GM12878 (cell line): ENCODE results near the gene TRPV6. TPM values are rescaled to one million over a fixed set of nuclear protein-coding genes. Genes with fewer than 3 reads are reported as not detected.
A peak's percentile ranks its signal among the peaks of the same experiment; 100 is the strongest.

Experiments used
- ATAC-seq: fragments of 200-7000 bp; cut with Tn5 transposase; 3 replicates; pipeline ENCODE4 v1.9.1; 2020; ENCODE audit warnings: mild to moderate bottlenecking, moderate library complexity
- BruUV-seq: library from RNA; stranded (reverse); fragments of 400-500 nt; replicated peaks from 2 replicates; lab custom pipeline; 2021; lab: Mats Ljungman, UMichigan
- CTCF ChIA-PET: fragments of 300-600 bp; sonication (Branson Sonifier 250); formaldehyde crosslinking; extraction: SDS; loops from one replicate; lab custom pipeline; 2021; ENCODE audit warnings: inconsistent platforms; lab: Yijun Ruan, JAX
- POLR2A ChIA-PET: fragments of 350-600 bp; formaldehyde crosslinking; extraction: SDS; loops from one replicate; lab custom pipeline; 2021; ENCODE audit warnings: inconsistent platforms; lab: Charles Lee
- RAD21 ChIA-PET: fragments of 300-600 bp; sonication (Branson Sonifier 250); formaldehyde crosslinking; loops from one replicate; lab custom pipeline; 2023; ENCODE audit warnings: antibody characterized with exemption; ENCODE audit not compliant: unreplicated experiment; lab: Charles Lee
- SMC1A ChIA-PET: fragments of 300-600 bp; sonication (Branson Sonifier 250); formaldehyde crosslinking; loops from one replicate; lab custom pipeline; 2023; ENCODE audit not compliant: unreplicated experiment, uncharacterized antibody; lab: Charles Lee
- DNase-seq: peaks from one replicate; pipeline ENCODE4 v3.0.0-alpha.2; 2011; ENCODE audit warnings: low read depth, low spot score
- FAIRE-seq: peaks from 3 replicates; lab custom pipeline; 2011; peaks lifted over from hg19 to GRCh38; lab: Jason Lieb, UNC
- H2AFZ ChIP-seq: 2 replicates; pipeline ENCODE4 v1.6.0; 2011; ENCODE audit warnings: low read depth, low read length, control low read depth; ENCODE audit not compliant: control insufficient read depth
- H3K27ac ChIP-seq: 2 replicates; pipeline ENCODE4 v1.5.1; 2011; ENCODE audit warnings: control low read depth; ENCODE audit not compliant: control insufficient read depth, insufficient read depth
- H3K27me3 ChIP-seq, 2 experiments: replicated peaks in 1 of 2; 2 replicates each; pipeline versions ENCODE4 v1.6.0 to v1.6.1; 2011; ENCODE audit warnings: low read length in 1 of 2; ENCODE audit not compliant: control insufficient read depth in 2 of 2, insufficient read depth in 2 of 2
- H3K36me3 ChIP-seq, 2 experiments: 2 replicates each; pipeline ENCODE4 v1.5.1; 2011; ENCODE audit warnings: low read length in 1 of 2; ENCODE audit not compliant: control insufficient read depth in 2 of 2, insufficient read depth in 2 of 2
- H3K4me1 ChIP-seq: 2 replicates; pipeline ENCODE4 v1.6.1; 2011; ENCODE audit warnings: mild to moderate bottlenecking, low read length, moderate library complexity, mixed read lengths; ENCODE audit not compliant: control insufficient read depth, insufficient read depth
- H3K4me2 ChIP-seq: 2 replicates; pipeline ENCODE4 v1.6.0; 2011; ENCODE audit warnings: control low read depth; ENCODE audit not compliant: control insufficient read depth, insufficient read depth
- H3K4me3 ChIP-seq: fragments of 200-600 bp; sonication (generic); 2 replicates; pipeline ENCODE4 v1.5.1; 2016
- H3K79me2 ChIP-seq: 2 replicates; pipeline ENCODE4 v1.6.0; 2011; ENCODE audit warnings: low read length; ENCODE audit not compliant: control insufficient read depth, insufficient read depth
- H3K9ac ChIP-seq: 2 replicates; pipeline ENCODE4 v1.8.0; 2011; ENCODE audit warnings: low read length, control low read depth, mixed read lengths; ENCODE audit not compliant: control insufficient read depth, insufficient read depth
- H3K9me3 ChIP-seq: replicated peaks from 3 replicates; pipeline ENCODE4 v1.5.1; 2011; ENCODE audit warnings: mild to moderate bottlenecking, low read length; ENCODE audit not compliant: control insufficient read depth, insufficient read depth
- H4K20me1 ChIP-seq: 2 replicates; pipeline ENCODE4 v1.6.0; 2011; ENCODE audit not compliant: control insufficient read depth, insufficient read depth
- ASH2L ChIP-seq: fragments of 300-600, 200-600 bp; sonication (generic); IDR thresholded peaks from 2 replicates; pipeline ENCODE4 v1.6.1; 2017; ENCODE audit warnings: low read depth, mild to moderate bottlenecking, borderline replicate concordance
- CTCF ChIP-seq, 3 experiments: IDR thresholded peaks in 2 of 3; conservative IDR thresholded peaks in 1 of 3; 2 replicates each; pipeline ENCODE4 v1.5.1; 2011; ENCODE audit warnings: low read depth in 3 of 3, low read length in 3 of 3, mild to moderate bottlenecking in 3 of 3, control low read depth in 2 of 3, moderate library complexity in 2 of 3, inconsistent platforms in 1 of 3, mixed read lengths in 1 of 3; ENCODE audit not compliant: control insufficient read depth in 2 of 3, insufficient read depth in 1 of 3; ENCODE audit errors: extremely low read depth in 1 of 3
- FOXM1 ChIP-seq: IDR thresholded peaks from 2 replicates; pipeline ENCODE4 v1.6.1; 2012; ENCODE audit warnings: low read depth, mild to moderate bottlenecking, inconsistent platforms, low read length, moderate library complexity
- HDAC6 ChIP-seq: fragments of 200-600 bp; sonication (generic); IDR thresholded peaks from one replicate; pipeline ENCODE4 v1.8.0; 2017; ENCODE audit warnings: antibody characterized with exemption; ENCODE audit not compliant: unreplicated experiment
- HSF1 ChIP-seq: fragments of 150-350 bp; IDR thresholded peaks from 2 replicates; pipeline ENCODE4 v1.6.1; 2014; ENCODE audit warnings: mild to moderate bottlenecking, low read depth, low read length
- JUNB ChIP-seq: IDR thresholded peaks from 2 replicates; pipeline ENCODE4 v1.6.1; 2016; ENCODE audit warnings: antibody characterized with exemption, mild to moderate bottlenecking
- NFYA ChIP-seq: IDR thresholded peaks from 2 replicates; pipeline ENCODE4 v1.6.1; 2011; ENCODE audit warnings: low read depth, mild to moderate bottlenecking, low read length, improper control_type of control experiment, borderline replicate concordance
- NKRF ChIP-seq: fragments of 450-650 bp; conservative IDR thresholded peaks from 2 replicates; pipeline ENCODE4 v1.6.1; 2017; ENCODE audit warnings: mild to moderate bottlenecking, moderate library complexity
- NR2F1 ChIP-seq: fragments of 450-650 bp; conservative IDR thresholded peaks from 2 replicates; pipeline ENCODE4 v1.6.1; 2017; ENCODE audit warnings: mild to moderate bottlenecking
- RB1 ChIP-seq: fragments of 450-650 bp; formaldehyde crosslinking; IDR thresholded peaks from 2 replicates; pipeline ENCODE4 v1.6.1; 2017; ENCODE audit warnings: mild to moderate bottlenecking, borderline replicate concordance
- SREBF2 ChIP-seq: IDR thresholded peaks from 2 replicates; pipeline ENCODE4 v1.6.1; 2012; ENCODE audit warnings: mild to moderate bottlenecking, low read length
- ZNF622 ChIP-seq: fragments of 450-650 bp; IDR thresholded peaks from 2 replicates; pipeline ENCODE4 v1.6.1; 2017; ENCODE audit warnings: mild to moderate bottlenecking, inconsistent platforms
- WGBS: methylation state at CpG from one replicate; pipeline ENCODE4 v1.1.6; 2016; ENCODE audit warnings: low lambda C conversion rate; ENCODE audit not compliant: insufficient replicate concordance, insufficient coverage; ENCODE audit errors: missing lambda C conversion rate; 5-methylcytosine and 5-hydroxymethylcytosine counted together
- in situ Hi-C: fragments of 300-500 bp; cut with MboI; formaldehyde crosslinking; loops from 9 replicates; pipeline ENCODE4 v1.14.3; 2018; ENCODE audit warnings: mixed read lengths
- intact Hi-C: fragments of 100-400 bp; cut with micrococcal nuclease; formaldehyde crosslinking; loops from one replicate; pipeline ENCODE4 v1.14.2; 2022; ENCODE audit not compliant: unreplicated experiment
- polyA plus RNA-seq, 11 experiments: library from polyadenylated mRNA; depleted of rRNA in 4 of 11; unstranded in 6 of 11; stranded (reverse) in 5 of 11; fragments of >200 nt; fragmentation: Nextera tagmentation in 4 of 11; fragmentation: Illumina TruSeq in 1 of 11; extraction: Ambion mirVana in 4 of 11; extraction: Trizol in 1 of 11; gene quantifications; 1 replicate in 1 of 11; 2 replicates in 10 of 11; pipeline versions ENCODE4 v1.2.1 to v1.2.3, GENCODE V29; 2011 to 2016; ENCODE audit warnings: inconsistent platforms in 2 of 11, missing spikeins in 2 of 11, low read depth in 1 of 11
- total RNA-seq, 4 experiments: library from RNA; depleted of rRNA in 3 of 4; stranded (reverse); fragments of >200 nt in 3 of 4; fragmentation: Illumina TruSeq in 1 of 4; extraction: Trizol in 1 of 4; gene quantifications; 2 replicates each; pipeline versions ENCODE4 v1.2.1 to v1.2.3, GENCODE V29; 2013 to 2021

The TRPV6 gene
- total and polyA plus RNA-seq, 10 of the 15 experiments (the other 5 are each of a cell fraction or from before 2014, with no cell fraction given), result not detected

- H3K36me3 ChIP-seq, result no peaks in the 10 kb centered on the region
- H3K9ac ChIP-seq, result no peak overlapping the region
- 0 out of 4 replicates have a peak, but pooled peaks cover 0 to 2% of the 10 kb centered on the region in 2 experiments for H3K27me3 ChIP-seq
- ATAC-seq (no peak), DNase-seq (no peak), FAIRE-seq (no peak)
- 35% methylated on average over 7 of the region's 7 CpGs for WGBS
- in situ Hi-C loops, result no loop called here
- no peaks in the 10 kb centered on the region for H4K20me1 ChIP-seq
- no peak overlapping the region for H3K4me3 ChIP-seq
- intact Hi-C loops, result no loop called here
- CTCF ChIA-PET, result interaction anchor here (0.9 to 1.1 kb wide), 2 partner anchors 116 to 119 kb away, joined by 3 read pairs; no protein-coding TSS in a partner anchor
- BruUV-seq, result no TSS peak
- RAD21 ChIA-PET, result interaction anchor here (1.0 kb wide), 1 partner anchor 33 kb away, joined by 3 read pairs; no protein-coding TSS in a partner anchor
- no peaks in the 10 kb centered on the region for H3K79me2 ChIP-seq
- no peaks in the 10 kb centered on the region for H3K9me3 ChIP-seq
- no peak overlapping the region for H2AFZ ChIP-seq
- no peaks in the 10 kb centered on the region for H3K4me1 ChIP-seq
- H3K27ac ChIP-seq, result no peak overlapping the region
- H3K4me2 ChIP-seq, result no peak overlapping the region
- TF ChIP-seq NR2F1, result no peak
- TF ChIP-seq NFYA, result no peak
- TF ChIP-seq JUNB, result no peak
- TF ChIP-seq HSF1, result no peak
- no peak for TF ChIP-seq FOXM1
- TF ChIP-seq, all 136 proteins: peak for 0
- SMC1A ChIA-PET, result interaction anchor here (0.7 kb wide), 1 partner anchor 107 kb away, joined by 3 read pairs; no protein-coding TSS in a partner anchor
- POLR2A ChIA-PET, result no interaction called here
These were observed 1.3 kb upstream of the TRPV6 start for GRCh38 chr7:142886866-142887265.

GRCh38 chr7:142884286-142884640 is 1.3 kb downstream of the TRPV6 start:
- RAD21 ChIA-PET, result no interaction called here
- no peak for FAIRE-seq
- no TSS peak for BruUV-seq
- peak; percentile 40; the same call in 2 of the 3 replicates for ATAC-seq
- POLR2A ChIA-PET, result no interaction called here
- no peaks in the 10 kb centered on the region for H4K20me1 ChIP-seq
- H3K4me1 ChIP-seq, result no peaks in the 10 kb centered on the region
- intact Hi-C loops (no loop called here), in situ Hi-C loops (no loop called here)
- H3K4me2 ChIP-seq, result no peak overlapping the region
- SMC1A ChIA-PET, result no interaction called here
- 2% methylated on average over 4 of the region's 4 CpGs for WGBS
- H3K4me3 ChIP-seq, result no peak overlapping the region
- H3K9me3 ChIP-seq, result no peaks in the 10 kb centered on the region
- H3K36me3 ChIP-seq, result no peaks in the 10 kb centered on the region
- DNase-seq, result no peak
- no peak overlapping the region for H3K9ac ChIP-seq
- no peak overlapping the region for H2AFZ ChIP-seq
- 0 out of 4 replicates have a peak, but pooled peaks cover 0 to 2% of the 10 kb centered on the region in 2 experiments for H3K27me3 ChIP-seq
- CTCF ChIA-PET, result no interaction called here
- no peak overlapping the region for H3K27ac ChIP-seq
- H3K79me2 ChIP-seq, result no peaks in the 10 kb centered on the region
- TF ChIP-seq HDAC6, result no peak
- TF ChIP-seq SREBF2, result no peak
- TF ChIP-seq NKRF, result no peak
- no peak for TF ChIP-seq ZNF622
- no peak for TF ChIP-seq RB1
- no peak for TF ChIP-seq ASH2L
- TF ChIP-seq CTCF (IDR thresholded peaks at IDR 0.05 in 2 of 3, conservative IDR thresholded peaks at IDR 0.05 in 1 of 3; ENCODE audit: control insufficient read depth in 2 of 3, extremely low read depth in 1 of 3, insufficient read depth in 1 of 3, low read depth in 3 of 3, low read length in 3 of 3), result no peak
